SW480 (cell line): Measurements from ENCODE around the gene TAF5L.
A peak's percentile ranks its signal among the peaks of the same experiment; 100 is the strongest.
"Not testable (repeated sequence)": the region's sequence is repeated elsewhere in the genome, so short reads cannot be mapped to it uniquely, and the experiment has no call there.

ENCODE experiments used
- DNase-seq: peaks from one replicate; pipeline ENCODE4 v3.0.0-alpha.2; 2016; ENCODE audit warnings: low spot score

The TAF5L gene

GRCh38 chr1:229603371-229604005, 22.4 kb downstream of the TAF5L start:
- no peak for DNase-seq

DNA sequence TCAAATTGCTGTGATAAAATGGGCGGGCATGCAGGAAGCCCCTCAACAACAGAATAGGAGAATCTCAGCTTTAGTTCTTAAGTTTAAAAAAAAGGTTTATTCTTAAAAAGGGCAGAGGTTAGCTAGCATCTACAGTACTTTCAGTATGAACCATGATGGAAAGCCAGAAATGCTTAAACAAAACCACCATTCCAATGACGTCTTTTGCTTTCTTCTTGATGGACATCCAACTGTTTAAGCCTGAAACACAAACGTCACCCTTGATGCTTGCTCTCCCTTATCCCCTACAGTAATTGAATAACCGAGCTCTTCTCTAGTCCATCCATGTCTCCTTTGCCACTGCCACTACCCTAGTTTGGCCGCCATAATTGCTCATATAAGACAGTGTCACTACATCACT, 25.7 kb downstream of the TAF5L start:
- no peak for DNase-seq

DNA sequence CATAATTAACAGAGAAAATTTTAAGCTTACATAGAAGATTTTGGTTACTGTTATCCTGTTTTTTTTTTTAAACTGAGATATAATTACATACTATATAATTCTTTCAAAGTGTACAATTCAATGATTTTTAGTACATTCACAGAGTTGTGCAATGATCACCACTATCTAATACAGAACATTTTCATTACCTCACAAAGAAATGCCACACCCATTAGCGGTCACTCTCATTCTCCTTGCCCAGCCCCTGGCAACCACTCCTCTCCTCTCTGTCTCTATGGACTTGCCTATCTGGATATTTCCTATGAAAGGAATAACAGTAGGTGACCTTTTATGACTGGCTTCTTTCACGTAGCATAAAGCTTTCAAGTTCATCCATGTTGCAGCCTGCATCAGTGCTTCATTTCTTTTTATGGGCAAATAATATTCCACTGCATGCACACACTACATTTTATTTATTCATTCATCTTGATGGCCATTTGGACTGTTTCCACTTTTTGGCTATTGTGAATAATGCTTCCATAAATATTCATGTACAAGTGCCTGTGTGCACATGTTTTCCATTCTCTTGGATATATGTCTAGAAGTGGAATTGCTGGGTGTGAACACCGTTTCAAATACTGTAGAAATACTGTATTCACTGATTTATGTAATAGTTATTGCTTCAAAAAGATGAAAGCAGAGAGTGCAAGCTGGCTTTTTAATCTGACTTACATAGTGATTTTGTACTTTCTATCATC, 26.5 kb downstream of the TAF5L start:
- no peak for DNase-seq

GRCh38 chr1:229597877-229598276, 28.0 kb downstream of the TAF5L start:
- no peak for DNase-seq

DNA sequence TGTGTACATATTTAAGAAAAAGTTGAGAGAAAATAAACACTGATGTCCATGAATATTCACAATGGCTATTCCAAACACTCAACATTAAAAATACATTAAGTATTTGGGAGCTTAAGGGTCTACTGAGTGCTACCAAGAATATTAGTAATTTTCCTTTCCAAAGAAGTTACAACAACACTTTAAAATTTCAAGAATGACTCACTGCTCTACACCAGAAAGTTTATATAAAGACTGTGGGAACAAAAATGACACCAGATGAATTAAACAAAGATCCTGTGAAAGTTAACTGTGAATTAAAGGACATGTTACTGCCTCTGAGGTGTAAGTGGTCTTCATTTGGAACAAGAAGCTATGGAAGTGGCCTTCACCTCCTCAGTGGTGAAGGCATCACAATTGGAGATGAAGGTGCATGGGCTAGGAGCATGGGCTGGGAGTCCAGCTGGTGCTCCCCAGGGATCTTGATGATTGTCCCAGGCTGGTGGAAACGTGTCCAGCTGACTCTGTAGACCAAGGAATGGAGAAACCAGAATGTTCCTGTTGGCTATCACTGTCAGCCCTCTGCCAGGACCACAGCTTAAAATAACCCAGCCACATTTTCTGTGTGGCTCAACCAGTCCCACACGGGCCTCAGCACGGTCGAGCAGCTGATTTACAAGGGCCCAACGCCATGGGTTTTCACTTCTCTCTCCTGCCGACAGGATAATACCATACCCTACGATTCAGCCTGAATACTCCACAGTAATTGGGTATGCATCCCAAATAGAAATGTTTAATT, 28.8 kb downstream of the TAF5L start:
- no peak for DNase-seq

- not testable (repeated sequence) for DNase-seq
Observed at GRCh38 chr1:229595876-229596275, 30.0 kb downstream of the TAF5L start.

- no peak for DNase-seq
Observed at GRCh38 chr1:229594227-229595008, 31.5 kb downstream of the TAF5L start.

GRCh38 chr1:229593800-229594199, 32.1 kb downstream of the TAF5L start:
- no peak for DNase-seq

DNA sequence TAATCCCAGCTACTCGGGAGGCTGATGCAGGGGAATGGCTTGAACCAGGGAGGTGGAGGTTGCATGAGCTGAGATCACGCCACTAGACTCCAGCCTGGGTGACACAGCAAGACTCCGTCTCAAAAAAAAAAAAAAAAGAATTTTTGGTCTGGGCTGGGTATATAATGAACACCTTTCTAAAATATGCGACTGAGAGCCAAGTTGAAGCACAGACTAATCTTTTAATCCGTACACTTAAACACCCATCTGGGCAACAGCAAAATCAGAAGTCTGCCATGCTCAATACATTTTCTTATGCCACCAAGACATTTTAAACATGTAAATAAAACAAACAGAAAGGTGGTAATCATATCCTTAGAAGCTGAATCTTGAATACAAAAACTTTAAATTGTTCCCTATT, 35.8 kb downstream of the TAF5L start:
- DNase-seq, result no peak

- DNase-seq, result no peak
Observed at GRCh38 chr1:229585338-229585737, 40.6 kb downstream of the TAF5L start.

GRCh38 chr1:229582715-229583114, 43.2 kb downstream of the TAF5L start:
- DNase-seq, result no peak

DNA sequence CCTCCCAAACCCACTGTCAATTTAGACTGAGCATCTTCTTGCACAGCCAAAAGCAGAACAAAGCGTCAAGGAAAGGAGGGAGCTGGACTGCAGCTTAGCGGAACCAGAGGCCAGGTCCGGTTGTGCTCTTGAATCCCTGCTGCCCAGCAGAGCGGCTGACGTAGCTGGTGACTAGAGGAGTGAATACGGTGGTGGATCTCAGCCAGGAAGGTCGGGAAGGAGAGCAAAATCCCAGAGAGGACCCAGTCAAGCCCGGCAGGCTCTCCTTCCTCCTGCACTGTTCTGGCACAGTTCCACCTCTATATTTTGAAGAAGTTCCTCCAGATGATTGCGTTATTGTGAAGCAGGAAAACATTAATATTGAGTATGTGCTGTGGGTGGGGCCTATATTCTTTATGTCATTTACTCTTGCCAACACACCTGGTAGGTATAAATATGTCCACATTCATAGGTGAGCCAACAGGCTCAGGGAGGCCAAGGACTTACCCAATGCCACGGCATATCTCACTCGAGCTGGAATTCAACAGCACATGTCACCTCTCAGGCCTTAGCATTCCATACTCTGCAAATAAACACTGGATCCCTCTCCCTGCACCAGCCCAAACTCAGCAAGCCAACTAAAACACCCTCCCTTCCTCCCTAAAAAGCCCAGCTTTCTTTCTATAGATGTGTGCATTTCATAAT, 43.8 kb downstream of the TAF5L start:
- DNase-seq, result no peak

GRCh38 chr1:229581485-229581884, 44.4 kb downstream of the TAF5L start:
- no peak for DNase-seq

DNA sequence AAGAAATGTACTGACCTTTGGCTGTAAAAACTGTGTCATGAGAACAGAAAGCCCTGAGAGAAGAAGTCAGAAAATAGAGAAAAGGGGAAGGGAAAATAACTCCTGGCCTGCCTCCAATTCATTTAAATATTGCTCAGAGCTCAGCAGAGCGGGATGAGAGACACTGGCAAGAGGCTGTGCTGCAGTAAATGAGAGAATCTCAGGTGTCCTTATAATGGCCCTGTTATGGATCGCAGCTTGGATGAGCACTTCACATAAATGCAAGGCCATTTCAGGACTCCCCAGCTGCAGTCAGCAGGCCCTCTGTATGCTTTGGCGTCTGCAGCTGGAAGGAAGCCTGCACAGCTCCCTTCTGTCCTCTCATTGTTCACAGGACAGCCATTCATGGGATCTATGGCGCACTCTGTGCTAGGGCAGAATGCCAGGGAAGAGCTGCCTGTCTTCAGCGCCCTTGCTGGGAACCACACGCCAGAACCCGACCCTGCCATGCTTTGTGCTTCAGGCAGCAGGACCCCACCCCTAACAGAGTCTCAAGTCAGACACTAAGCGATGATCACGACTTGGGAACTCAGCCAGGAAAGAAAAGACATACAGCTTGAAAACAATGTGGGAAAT, 46.8 kb downstream of the TAF5L start:
- no peak for DNase-seq

GRCh38 chr1:229578168-229579058, 47.5 kb downstream of the TAF5L start:
- no peak for DNase-seq

GRCh38 chr1:229574679-229575442, 51.1 kb downstream of the TAF5L start:
- DNase-seq, result no peak

DNA sequence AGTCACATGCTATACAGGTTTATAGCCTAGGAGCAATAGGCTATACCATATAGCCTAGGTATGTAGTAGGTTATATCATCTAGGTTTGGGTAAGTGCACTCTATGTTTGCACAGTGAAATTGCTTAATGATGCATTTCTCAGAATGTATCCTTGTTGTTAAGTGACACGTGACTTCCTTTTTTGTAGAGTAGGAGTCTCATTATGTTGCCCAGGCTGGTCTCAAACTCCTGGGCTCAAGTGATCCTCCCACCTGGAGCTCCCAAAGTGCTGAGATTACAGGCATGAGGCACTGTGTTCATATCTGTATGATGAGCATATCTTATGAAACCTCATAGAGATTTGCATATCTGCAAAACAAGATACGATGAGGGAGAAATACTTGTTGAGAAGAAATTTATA, 53.6 kb downstream of the TAF5L start:
- peak; percentile 3 for DNase-seq

GRCh38 chr1:229570891-229571516, 54.9 kb downstream of the TAF5L start:
- DNase-seq, result no peak

DNA sequence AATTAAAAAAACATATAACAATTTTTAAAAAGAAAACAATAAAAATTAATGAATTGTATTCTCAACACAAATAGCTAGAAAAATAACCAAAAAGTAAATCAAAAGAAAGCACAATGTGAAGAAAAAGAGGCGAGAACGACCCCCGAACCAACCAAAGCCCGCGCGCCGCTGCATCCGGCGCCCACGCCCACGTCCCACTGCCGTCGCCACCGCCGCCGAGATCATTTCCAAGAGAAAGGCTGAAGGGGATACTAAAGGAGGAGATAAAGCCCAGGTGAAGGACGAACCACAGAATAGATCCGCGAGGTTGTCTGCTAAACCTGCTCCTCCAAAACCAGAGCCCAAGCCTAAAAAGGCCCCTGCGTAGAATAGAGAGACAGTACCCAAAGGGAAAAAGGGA, 55.6 kb downstream of the TAF5L start:
- DNase-seq, result no peak
